ENCODE data around the gene COQ2. TPM values are rescaled to one million over a fixed set of nuclear protein-coding genes. Genes with fewer than 3 reads are reported as not detected.

COQ2 gene, protein sequence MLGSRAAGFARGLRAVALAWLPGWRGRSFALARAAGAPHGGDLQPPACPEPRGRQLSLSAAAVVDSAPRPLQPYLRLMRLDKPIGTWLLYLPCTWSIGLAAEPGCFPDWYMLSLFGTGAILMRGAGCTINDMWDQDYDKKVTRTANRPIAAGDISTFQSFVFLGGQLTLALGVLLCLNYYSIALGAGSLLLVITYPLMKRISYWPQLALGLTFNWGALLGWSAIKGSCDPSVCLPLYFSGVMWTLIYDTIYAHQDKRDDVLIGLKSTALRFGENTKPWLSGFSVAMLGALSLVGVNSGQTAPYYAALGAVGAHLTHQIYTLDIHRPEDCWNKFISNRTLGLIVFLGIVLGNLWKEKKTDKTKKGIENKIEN
- 10 to 100 TPM in 2 of 4 donors, 1 to 10 TPM in 2; 3.2 to 22.6 (median 9.5) TPM for total RNA-seq

DNA sequence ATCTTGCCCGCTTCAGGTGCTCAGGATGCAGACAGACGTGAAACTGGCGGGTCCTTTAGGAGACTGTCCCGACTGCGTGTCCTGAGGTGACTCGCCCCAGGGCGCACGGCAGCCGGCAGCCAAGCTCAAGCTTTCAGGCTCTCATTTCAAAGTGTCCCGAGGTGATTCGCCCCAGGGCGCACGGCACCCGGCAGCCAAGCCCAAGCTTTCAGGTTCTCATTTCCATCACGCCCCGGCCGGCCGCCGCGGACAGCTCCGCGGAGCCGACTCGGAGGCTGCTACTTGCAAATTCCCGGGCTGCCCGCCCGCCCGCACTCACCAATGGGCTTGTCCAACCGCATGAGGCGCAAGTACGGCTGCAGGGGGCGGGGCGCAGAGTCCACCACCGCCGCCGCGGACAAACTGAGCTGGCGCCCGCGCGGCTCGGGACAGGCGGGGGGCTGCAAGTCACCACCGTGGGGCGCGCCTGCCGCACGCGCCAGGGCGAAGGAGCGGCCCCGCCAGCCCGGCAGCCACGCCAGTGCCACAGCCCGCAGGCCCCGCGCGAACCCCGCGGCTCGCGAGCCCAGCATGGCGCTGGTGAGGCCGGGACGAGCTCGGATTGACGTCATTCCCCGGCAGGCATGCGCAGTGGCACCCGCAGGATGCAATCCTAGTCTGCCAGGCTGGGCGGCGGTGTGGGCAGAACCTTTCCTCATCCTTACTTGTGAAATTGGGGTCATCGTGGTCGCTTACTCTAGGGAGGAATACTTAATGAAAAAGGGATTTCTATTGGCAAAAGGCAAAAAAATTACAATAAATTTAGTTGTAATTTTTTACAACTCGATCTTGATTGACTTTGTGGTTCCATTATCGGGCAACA is at the start of gene COQ2:
COQ2 (minus strand) TSS at position 606 of the 862 bp plus-strand sequence; CDS start at position 572, 34 bp downstream.
- peak within 1 kb of the TSS; percentile 95 for H3K27ac ChIP-seq
- TF ChIP-seq POLR2A (IDR thresholded peaks at IDR 0.05) (peak; percentile 53 to 80), CTCF (IDR thresholded peaks at IDR 0.05) (peak; percentile 27 to 67 (median 45))
- no peaks in the 10 kb centered on the region for H3K9me3 ChIP-seq
- DNase-seq = peak; percentile 96
- intact Hi-C loops (cut with DNase I; ENCODE audit: low total_unique reads) = loop anchor here (10.0 kb wide), 1 partner anchor 210 kb away; no protein-coding TSS in a partner anchor
- no peaks in the 10 kb centered on the region for H3K27me3 ChIP-seq
- H3K36me3 ChIP-seq = no peaks in the 10 kb centered on the region
- no peaks in the 10 kb centered on the region for H3K4me1 ChIP-seq
- H3K4me3 ChIP-seq = peak within 1 kb of the TSS; percentile 67 to 74

GRCh38 chr4:83331956-83332355 is 47.4 kb upstream of the COQ2 start:
- intact Hi-C loops (cut with DNase I; ENCODE audit: low total_unique reads) = no loop called here
- no peak for TF ChIP-seq CTCF (IDR thresholded peaks at IDR 0.05)
- no peak for TF ChIP-seq POLR2A (IDR thresholded peaks at IDR 0.05)
- H3K4me3 ChIP-seq = no peak overlapping the region
- peaks cover 0 to 5% of the 10 kb centered on the region in 2 donors for H3K4me1 ChIP-seq
- H3K27me3 ChIP-seq = no peaks in the 10 kb centered on the region
- no peak overlapping the region for H3K27ac ChIP-seq
- no peaks in the 10 kb centered on the region for H3K36me3 ChIP-seq
- no peaks in the 10 kb centered on the region for H3K9me3 ChIP-seq
- DNase-seq = no peak

- intact Hi-C loops (cut with DNase I; ENCODE audit: low total_unique reads) = no loop called here
These were observed 45.0 kb upstream of the COQ2 start for GRCh38 chr4:83329521-83330110.

DNA sequence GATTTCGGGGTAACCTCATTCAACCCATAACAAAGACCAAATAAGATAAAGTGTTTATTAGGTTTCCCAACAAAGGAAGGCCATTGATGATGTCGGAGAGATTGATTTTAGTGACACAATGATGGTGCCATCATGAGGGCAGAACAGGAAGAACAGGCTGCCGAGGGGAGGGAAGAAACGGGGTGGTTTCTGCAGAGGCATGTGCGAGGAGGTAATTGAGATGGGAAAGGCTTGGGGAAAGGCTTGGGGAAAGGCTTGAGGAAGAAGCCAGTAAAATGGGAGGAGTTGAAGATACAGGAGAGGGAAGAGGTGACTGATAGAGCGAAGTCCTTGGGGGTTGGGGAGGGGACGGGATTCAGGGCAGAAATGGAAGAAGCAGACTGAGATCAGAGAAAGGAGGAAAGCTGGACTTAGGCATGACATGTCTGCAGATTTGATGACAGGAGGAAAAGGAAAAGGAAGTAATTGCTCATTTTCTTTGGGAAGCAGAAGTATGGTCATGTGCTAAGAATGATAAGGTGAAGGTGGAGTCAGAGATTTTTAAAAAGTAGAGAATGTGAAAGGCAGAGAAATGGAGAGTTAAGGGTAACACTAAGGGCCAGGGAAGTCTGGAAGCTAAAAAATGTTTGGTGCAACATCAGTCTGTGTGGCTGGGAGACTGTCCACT is 44.1 kb upstream of the COQ2 start:
- H3K27me3 ChIP-seq = no peaks in the 10 kb centered on the region
- DNase-seq = no peak
- no peak for TF ChIP-seq POLR2A (IDR thresholded peaks at IDR 0.05)
- no peak for TF ChIP-seq CTCF (IDR thresholded peaks at IDR 0.05)
- H3K4me3 ChIP-seq = no peak overlapping the region
- H3K4me1 ChIP-seq = no peaks in the 10 kb centered on the region
- intact Hi-C loops (cut with DNase I; ENCODE audit: low total_unique reads) = no loop called here
- H3K9me3 ChIP-seq = no peaks in the 10 kb centered on the region
- no peak overlapping the region for H3K27ac ChIP-seq
- H3K36me3 ChIP-seq = no peaks in the 10 kb centered on the region

More at GRCh38 chr4:83329521-83330110, 45.0 kb upstream of the COQ2 start:
- Histone ChIP-seq H3K4me1 (peaks cover 0 to 5% of the 10 kb centered on the region in 2 donors), H3K4me3 (no peak overlapping the region), H3K27ac (no peak overlapping the region), H3K9me3 (no peaks in the 10 kb centered on the region), H3K27me3 (no peaks in the 10 kb centered on the region), H3K36me3 (no peaks in the 10 kb centered on the region)
- TF ChIP-seq CTCF (IDR thresholded peaks at IDR 0.05) (no peak), POLR2A (IDR thresholded peaks at IDR 0.05) (no peak)
- DNase-seq = no peak
